Measurements from ENCODE around the gene ASCL3. TPM values are rescaled to one million over a fixed set of nuclear protein-coding genes. Genes with fewer than 3 reads are reported as not detected.

Gene ASCL3
- total and polyA plus RNA-seq, 2 experiments from 2014 or later = not detected

- no peaks in the 10 kb centered on the region for H3K27me3 Mint-ChIP-seq (ENCODE audit: insufficient read depth, low read depth, poor library complexity)
- H3K4me3 Mint-ChIP-seq = no peak overlapping the region
- no peaks in the 10 kb centered on the region for H3K9me3 Mint-ChIP-seq
- no peak for DNase-seq (ENCODE audit: low spot score)
- Histone ChIP-seq H3K36me3 (ENCODE audit: insufficient read depth) (no peaks in the 10 kb centered on the region), H3K9me2 (ENCODE audit: insufficient read depth) (no peaks in the 10 kb centered on the region), H3K4me3 (no peak overlapping the region), H2AFZ (no peak overlapping the region), H3K79me2 (replicated peaks; ENCODE audit: insufficient read depth) (no peaks in the 10 kb centered on the region), H3K27ac (ENCODE audit: low read depth) (no peak overlapping the region), H3K4me2 (no peak overlapping the region), H4K20me1 (replicated peaks; ENCODE audit: insufficient read depth) (no peaks in the 10 kb centered on the region), H3F3A (replicated peaks; ENCODE audit: low read depth) (no peaks in the 10 kb centered on the region), H3K4me1 (ENCODE audit: insufficient read depth) (no peaks in the 10 kb centered on the region), H3K27me3 (ENCODE audit: insufficient read depth) (no peaks in the 10 kb centered on the region)
- TF ChIP-seq JUNB (IDR thresholded peaks at IDR 0.05; ENCODE audit: unreplicated experiment) (no peak), ZNF114 (CRISPR knock-in tag; IDR thresholded peaks at IDR 0.05) (no peak), CTCF (conservative IDR thresholded peaks at IDR 0.05; ENCODE audit: low read depth in 2 of 2) (no peak), EZH2 (IDR thresholded peaks at IDR 0.05; ENCODE audit: low read depth, unreplicated experiment) (no peak), ZNF462 (CRISPR knock-in tag; IDR thresholded peaks at IDR 0.05) (no peak), EZH2phosphoT487 (IDR thresholded peaks at IDR 0.05; ENCODE audit: unreplicated experiment) (no peak), STAT1 (IDR thresholded peaks at IDR 0.05; ENCODE audit: unreplicated experiment) (no peak), POLR2AphosphoS5 (IDR thresholded peaks at IDR 0.05; ENCODE audit: low read depth) (no peak), ETS1 (IDR thresholded peaks at IDR 0.05) (no peak), ZNF331 (CRISPR knock-in tag; IDR thresholded peaks at IDR 0.05; ENCODE audit: low read depth) (no peak), NANOG (IDR thresholded peaks at IDR 0.05; ENCODE audit: borderline replicate concordance) (no peak), CREB1 (CRISPR knock-in tag; IDR thresholded peaks at IDR 0.05; ENCODE audit: low read depth) (no peak)
- TF ChIP-seq, protein P1, sequence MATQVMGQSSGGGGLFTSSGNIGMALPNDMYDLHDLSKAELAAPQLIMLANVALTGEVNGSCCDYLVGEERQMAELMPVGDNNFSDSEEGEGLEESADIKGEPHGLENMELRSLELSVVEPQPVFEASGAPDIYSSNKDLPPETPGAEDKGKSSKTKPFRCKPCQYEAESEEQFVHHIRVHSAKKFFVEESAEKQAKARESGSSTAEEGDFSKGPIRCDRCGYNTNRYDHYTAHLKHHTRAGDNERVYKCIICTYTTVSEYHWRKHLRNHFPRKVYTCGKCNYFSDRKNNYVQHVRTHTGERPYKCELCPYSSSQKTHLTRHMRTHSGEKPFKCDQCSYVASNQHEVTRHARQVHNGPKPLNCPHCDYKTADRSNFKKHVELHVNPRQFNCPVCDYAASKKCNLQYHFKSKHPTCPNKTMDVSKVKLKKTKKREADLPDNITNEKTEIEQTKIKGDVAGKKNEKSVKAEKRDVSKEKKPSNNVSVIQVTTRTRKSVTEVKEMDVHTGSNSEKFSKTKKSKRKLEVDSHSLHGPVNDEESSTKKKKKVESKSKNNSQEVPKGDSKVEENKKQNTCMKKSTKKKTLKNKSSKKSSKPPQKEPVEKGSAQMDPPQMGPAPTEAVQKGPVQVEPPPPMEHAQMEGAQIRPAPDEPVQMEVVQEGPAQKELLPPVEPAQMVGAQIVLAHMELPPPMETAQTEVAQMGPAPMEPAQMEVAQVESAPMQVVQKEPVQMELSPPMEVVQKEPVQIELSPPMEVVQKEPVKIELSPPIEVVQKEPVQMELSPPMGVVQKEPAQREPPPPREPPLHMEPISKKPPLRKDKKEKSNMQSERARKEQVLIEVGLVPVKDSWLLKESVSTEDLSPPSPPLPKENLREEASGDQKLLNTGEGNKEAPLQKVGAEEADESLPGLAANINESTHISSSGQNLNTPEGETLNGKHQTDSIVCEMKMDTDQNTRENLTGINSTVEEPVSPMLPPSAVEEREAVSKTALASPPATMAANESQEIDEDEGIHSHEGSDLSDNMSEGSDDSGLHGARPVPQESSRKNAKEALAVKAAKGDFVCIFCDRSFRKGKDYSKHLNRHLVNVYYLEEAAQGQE (IDR thresholded peaks at IDR 0.05; ENCODE audit: unreplicated experiment) = no peak
- peaks cover 7% of the 10 kb centered on the region; the same call in 2 of the 3 replicates for H3K4me1 Mint-ChIP-seq
- H3K36me3 Mint-ChIP-seq (ENCODE audit: low read depth) = no peaks in the 10 kb centered on the region
- ATAC-seq = no peak
- no peak overlapping the region for H3K27ac Mint-ChIP-seq
Measured at GRCh38 chr11:8987446-8987845, 44.6 kb upstream of the ASCL3 start.
